H1 (cell line): Measurements from ENCODE around the gene BCL2. TPM values are rescaled to one million over a fixed set of nuclear protein-coding genes. Genes with fewer than 3 reads are reported as not detected.

Experiments used
- CTCF ChIA-PET: fragments of 300-600 bp; sonication (Branson Sonifier 250); formaldehyde crosslinking; loops from one replicate; lab custom pipeline; 2021; ENCODE audit not compliant: partially characterized antibody; lab: Charles Lee
- POLR2A ChIA-PET: fragments of 300-600 bp; sonication (Branson Sonifier 250); formaldehyde crosslinking; loops from one replicate; lab custom pipeline; 2021; ENCODE audit warnings: inconsistent platforms; ENCODE audit not compliant: partially characterized antibody; lab: Charles Lee
- DNase-seq, 2 experiments: peaks; one replicate each; pipeline versions ENCODE4 v3.0.0 to v3.0.0-alpha.2; 2010 to 2022; ENCODE audit warnings: low spot score in 2 of 2, low read depth in 1 of 2, mixed read lengths in 1 of 2
- FAIRE-seq: peaks from 2 replicates; lab custom pipeline; 2011; peaks lifted over from hg19 to GRCh38; lab: Jason Lieb, UNC
- H2AFZ ChIP-seq: 2 replicates; pipeline ENCODE4 v1.8.1; 2012; ENCODE audit warnings: low read length, inconsistent platforms
- H2AK5ac ChIP-seq: 2 replicates; pipeline ENCODE4 v1.6.1; 2013; ENCODE audit warnings: low read depth, low read length
- H2BK120ac ChIP-seq: replicated peaks from 2 replicates; pipeline ENCODE3; 2013; ENCODE audit warnings: low read depth, low read length, inconsistent platforms
- H2BK12ac ChIP-seq: 2 replicates; pipeline ENCODE4 v1.6.1; 2013; ENCODE audit warnings: low read depth, low read length
- H2BK15ac ChIP-seq: 2 replicates; pipeline ENCODE4 v1.6.1; 2013; ENCODE audit warnings: low read length
- H2BK20ac ChIP-seq: 2 replicates; pipeline ENCODE4 v1.6.1; 2013; ENCODE audit warnings: low read length
- H2BK5ac ChIP-seq: 2 replicates; pipeline ENCODE4 v1.6.1; 2013; ENCODE audit warnings: low read depth, low read length
- H3K14ac ChIP-seq: 2 replicates; pipeline ENCODE4 v1.6.1; 2013; ENCODE audit warnings: inconsistent platforms; ENCODE audit not compliant: insufficient read length
- H3K18ac ChIP-seq: 2 replicates; pipeline ENCODE4 v1.6.1; 2013; ENCODE audit warnings: low read length; ENCODE audit errors: extremely low read depth
- H3K23ac ChIP-seq: 2 replicates; pipeline ENCODE4 v1.6.1; 2013; ENCODE audit warnings: inconsistent platforms; ENCODE audit not compliant: insufficient read length
- H3K23me2 ChIP-seq: 2 replicates; pipeline ENCODE4 v1.6.1; 2013; ENCODE audit warnings: low read depth, low read length
- H3K27ac ChIP-seq: 2 replicates; pipeline ENCODE4 v1.6.1; 2011; ENCODE audit warnings: low read depth, low read length, inconsistent platforms
- H3K27me3 ChIP-seq, 4 experiments: replicated peaks in 1 of 4; 1 replicate in 1 of 4; 2 replicates in 3 of 4; pipeline versions ENCODE4 v1.6.1 to v1.8.1; 2011 to 2013; ENCODE audit warnings: low read length in 3 of 4, mild to moderate bottlenecking in 3 of 4, inconsistent platforms in 2 of 4, mixed read lengths in 2 of 4, moderate library complexity in 1 of 4; ENCODE audit not compliant: control insufficient read depth in 3 of 4, insufficient read depth in 3 of 4; ENCODE audit errors: extremely low read depth in 1 of 4
- H3K36me3 ChIP-seq, 4 experiments: 2 replicates each; pipeline versions ENCODE4 v1.6.1 to v1.8.1; 2011 to 2013; ENCODE audit warnings: mild to moderate bottlenecking in 4 of 4, low read length in 3 of 4, moderate library complexity in 2 of 4, control low read depth in 1 of 4, inconsistent platforms in 1 of 4; ENCODE audit not compliant: insufficient read depth in 4 of 4, control insufficient read depth in 2 of 4
- H3K4ac ChIP-seq: replicated peaks from 2 replicates; pipeline ENCODE3; 2013; ENCODE audit warnings: low read length, low read depth, mixed read lengths, inconsistent platforms; ENCODE audit not compliant: insufficient read length
- H3K4me1 ChIP-seq, 4 experiments: replicated peaks in 1 of 4; 1 replicate in 1 of 4; 2 replicates in 3 of 4; pipeline versions ENCODE4 v1.6.1 to v1.8.1; 2011 to 2013; ENCODE audit warnings: low read length in 3 of 4, inconsistent platforms in 2 of 4, mixed read lengths in 1 of 4; ENCODE audit not compliant: insufficient read depth in 4 of 4, control insufficient read depth in 3 of 4
- H3K4me2 ChIP-seq, 2 experiments: 2 replicates each; pipeline versions ENCODE4 v1.6.1 to v1.8.1; 2011 to 2013; ENCODE audit warnings: low read depth in 2 of 2, low read length in 2 of 2, control low read depth in 1 of 2, inconsistent platforms in 1 of 2, mild to moderate bottlenecking in 1 of 2; ENCODE audit not compliant: insufficient read depth in 1 of 2
- H3K4me3 ChIP-seq, 4 experiments: fragments of 200-600, 300-600 bp in 1 of 4; sonication (generic), shearing (Covaris generic), sonication (Bioruptor Twin) in 1 of 4; 2 replicates each; pipeline versions ENCODE4 v1.5.1 to v1.8.1; 2011 to 2016; ENCODE audit warnings: low read length in 4 of 4, low read depth in 3 of 4, control low read depth in 2 of 4, inconsistent platforms in 2 of 4, mild to moderate bottlenecking in 2 of 4, mixed read lengths in 1 of 4, moderate library complexity in 1 of 4; ENCODE audit not compliant: insufficient read depth in 2 of 4; ENCODE audit errors: extremely low read depth in 1 of 4
- H3K56ac ChIP-seq: replicated peaks from 2 replicates; pipeline ENCODE3; 2013; ENCODE audit warnings: low read depth, mild to moderate bottlenecking, mixed read lengths, low read length, inconsistent platforms; ENCODE audit not compliant: insufficient read length
- H3K79me1 ChIP-seq: 2 replicates; pipeline ENCODE4 v1.6.1; 2013; ENCODE audit warnings: low read depth, low read length, control low read depth
- H3K79me2 ChIP-seq, 2 experiments: 2 replicates each; pipeline versions ENCODE4 v1.6.1 to v1.8.1; 2012 to 2013; ENCODE audit warnings: low read length in 2 of 2, mild to moderate bottlenecking in 2 of 2, inconsistent platforms in 1 of 2; ENCODE audit not compliant: insufficient read depth in 2 of 2, control insufficient read depth in 1 of 2
- H3K9ac ChIP-seq, 4 experiments: replicated peaks in 1 of 4; 1 replicate in 1 of 4; 2 replicates in 3 of 4; pipeline versions ENCODE4 v1.6.1 to v1.8.1; 2011 to 2013; ENCODE audit warnings: low read depth in 3 of 4, low read length in 3 of 4, control low read depth in 2 of 4, mild to moderate bottlenecking in 2 of 4, moderate library complexity in 2 of 4, inconsistent platforms in 1 of 4; ENCODE audit errors: extremely low read depth in 1 of 4
- H3K9me3 ChIP-seq, 2 experiments: 2 replicates each; pipeline versions ENCODE4 v1.6.1 to v1.8.1; 2012 to 2013; ENCODE audit warnings: mild to moderate bottlenecking in 2 of 2, moderate library complexity in 2 of 2, control low read depth in 1 of 2, inconsistent platforms in 1 of 2, low read depth in 1 of 2, low read length in 1 of 2, mixed read lengths in 1 of 2; ENCODE audit not compliant: insufficient read depth in 2 of 2
- H4K20me1 ChIP-seq, 2 experiments: replicated peaks in 1 of 2; 2 replicates each; pipeline versions ENCODE3 to v1.8.1; 2011 to 2013; ENCODE audit warnings: inconsistent platforms in 2 of 2, low read length in 2 of 2, mild to moderate bottlenecking in 1 of 2; ENCODE audit not compliant: insufficient read depth in 2 of 2, control insufficient read depth in 1 of 2
- H4K5ac ChIP-seq: 2 replicates; pipeline ENCODE4 v1.6.1; 2013; ENCODE audit warnings: low read length, low read depth, mixed read lengths, inconsistent platforms; ENCODE audit not compliant: insufficient read length
- H4K8ac ChIP-seq: 2 replicates; pipeline ENCODE4 v1.8.0; 2013; ENCODE audit warnings: mild to moderate bottlenecking, moderate library complexity, low read length, inconsistent platforms; ENCODE audit not compliant: insufficient read depth; ENCODE audit errors: extremely low read depth
- H4K91ac ChIP-seq: replicated peaks from 2 replicates; pipeline ENCODE3; 2013; ENCODE audit warnings: low read length, mixed read lengths, inconsistent platforms; ENCODE audit not compliant: insufficient read length
- CBX5 ChIP-seq: fragments of 300-800, 300-1000 bp; sonication (generic); IDR thresholded peaks from 2 replicates; pipeline ENCODE4 v1.7.1; 2016; ENCODE audit warnings: antibody characterized with exemption, low read length, low read depth
- CEBPB ChIP-seq: IDR thresholded peaks from 2 replicates; pipeline ENCODE4 v1.6.1; 2012; ENCODE audit warnings: low read depth, low read length
- CTCF ChIP-seq, 3 experiments: IDR thresholded peaks; 1 replicate in 2 of 3; 2 replicates in 1 of 3; pipeline versions ENCODE4 v1.5.1 to v1.6.1; 2011; ENCODE audit warnings: low read length in 3 of 3, mild to moderate bottlenecking in 3 of 3, inconsistent platforms in 2 of 3, low read depth in 1 of 3, moderate library complexity in 1 of 3; ENCODE audit not compliant: insufficient read depth in 1 of 3; ENCODE audit errors: control extremely low read depth in 1 of 3
- E2F6 ChIP-seq: IDR thresholded peaks from 2 replicates; pipeline ENCODE4 v1.6.1; 2012; ENCODE audit warnings: inconsistent platforms
- MAFK ChIP-seq: IDR thresholded peaks from 2 replicates; pipeline ENCODE4 v1.6.1; 2012; ENCODE audit warnings: low read depth, mild to moderate bottlenecking, improper control_type of control experiment, low read length
- MAX ChIP-seq: IDR thresholded peaks from 2 replicates; pipeline ENCODE4 v1.6.1; 2012; ENCODE audit warnings: inconsistent platforms
- NANOG ChIP-seq: IDR thresholded peaks from 2 replicates; pipeline ENCODE4 v1.6.1; 2011; ENCODE audit warnings: low read length, low read depth, mild to moderate bottlenecking, inconsistent platforms; ENCODE audit not compliant: insufficient read depth, poor library complexity, severe bottlenecking
- RNF2 ChIP-seq: fragments of 200-900, 300-1000 bp; sonication (generic); IDR thresholded peaks from 2 replicates; pipeline ENCODE4 v1.7.1; 2016; ENCODE audit warnings: borderline replicate concordance, low read depth, mild to moderate bottlenecking, antibody characterized with exemption, low read length; ENCODE audit not compliant: poor library complexity, severe bottlenecking; ENCODE audit errors: missing control alignments
- RXRA ChIP-seq: IDR thresholded peaks from 2 replicates; pipeline ENCODE4 v1.6.1; 2011; ENCODE audit warnings: low read depth, mild to moderate bottlenecking, low read length, moderate library complexity; ENCODE audit not compliant: insufficient read depth
- SRF ChIP-seq: IDR thresholded peaks from 2 replicates; pipeline ENCODE4 v1.6.1; 2011; ENCODE audit warnings: mild to moderate bottlenecking, low read depth, low read length, moderate library complexity
- WGBS, 2 experiments: shearing (Covaris generic) in 1 of 2; methylation state at CpG; one replicate each; pipeline versions ENCODE4 v1.1.6 to v1.1.7; 2013 to 2015; ENCODE audit warnings: low lambda C conversion rate in 2 of 2, mixed read lengths in 2 of 2, inconsistent platforms in 1 of 2, low coverage in 1 of 2, missing lambda C conversion rate in 1 of 2; ENCODE audit not compliant: insufficient replicate concordance in 2 of 2, insufficient coverage in 1 of 2, insufficient read length in 1 of 2; ENCODE audit errors: extremely low coverage in 1 of 2, missing lambda C conversion rate in 1 of 2; 5-methylcytosine and 5-hydroxymethylcytosine counted together
- polyA plus RNA-seq, 7 experiments: library from polyadenylated mRNA; depleted of rRNA in 3 of 7; stranded (reverse) in 5 of 7; unstranded in 2 of 7; fragments of >200 nt in 5 of 7; fragments of 200-250 nt in 2 of 7; gene quantifications; 1 replicate in 5 of 7; 2 replicates in 1 of 7; 4 replicates in 1 of 7; pipeline versions ENCODE4 v1.2.1 to v1.2.3, GENCODE V29; 2011 to 2013; ENCODE audit warnings: missing spikeins in 2 of 7, mixed read lengths in 2 of 7
- total RNA-seq: library from RNA; stranded (reverse); fragmentation: NEBNext Ultra II Directional; extraction: Animal tissue kit (Norgen Biotek cat#: 25700); gene quantifications from 2 replicates; pipeline ENCODE4 v1.2.1, GENCODE V29; 2021

The BCL2 gene
- total and polyA plus RNA-seq, 2 of the 8 experiments (the other 6 are each of a cell fraction or from before 2014, with no cell fraction given) = 0.59 to 4.5 TPM

- Histone ChIP-seq H3K9ac (no peak overlapping the region), H3K56ac (no peak overlapping the region), H2BK15ac (no peak overlapping the region), H3K23ac (no peak overlapping the region), H3K27me3 (no peaks in the 10 kb centered on the region), H4K8ac (no peak overlapping the region), H2AK5ac (no peak overlapping the region), H3K79me2 (peaks cover 0 to 7% of the 10 kb centered on the region in 2 experiments; a peak in 2 of 4 replicates), H3K4ac (no peak overlapping the region), H3K27ac (no peak overlapping the region), H3K4me3 (no peak overlapping the region), H4K91ac (no peak overlapping the region), H3K18ac (no peak overlapping the region), H2BK5ac (no peak overlapping the region), H2BK12ac (no peak overlapping the region), H3K79me1 (peaks cover 4% of the 10 kb centered on the region), H3K9me3 (no peaks in the 10 kb centered on the region), H4K5ac (no peak overlapping the region), H2BK20ac (no peak overlapping the region), H3K23me2 (peaks cover 16% of the 10 kb centered on the region; the same call in 1 of the 2 replicates), H3K4me1 (no peaks in the 10 kb centered on the region), H4K20me1 (peaks cover 0 to 12% of the 10 kb centered on the region in 2 experiments), H2BK120ac (no peak overlapping the region), H3K14ac (no peak overlapping the region), H3K36me3 (no peaks in the 10 kb centered on the region; a peak in 2 of 8 replicates), H3K4me2 (no peak overlapping the region), H2AFZ (no peak overlapping the region)
- POLR2A ChIA-PET = no interaction called here
- DNase-seq (no peak), FAIRE-seq (no peak)
- 88% methylated on average over 8 of the region's 8 CpGs; no CpG with 5 or more reads in 1 of the 2 experiments for WGBS, 2 experiments
- CTCF ChIA-PET = interaction anchor here (1.2 to 1.7 kb wide), 2 partner anchors 146 to 181 kb away, joined by 3 to 4 read pairs; no protein-coding TSS in a partner anchor
- TF ChIP-seq CTCF (IDR thresholded peaks at IDR 0.05; ENCODE audit: control extremely low read depth in 1 of 3, insufficient read depth in 1 of 3, low read depth in 1 of 3, low read length in 3 of 3) (no peak), MAFK (no peak), CBX5 (no peak), RNF2 (no peak), E2F6 (no peak), CEBPB (no peak), MAX (no peak), NANOG (no peak), RXRA (no peak), SRF (no peak)
Observed at GRCh38 chr18:63202828-63203227, 116.7 kb downstream of the BCL2 start.
